CD14-positive monocyte (primary cell): ENCODE measurements around the gene DEGS2. TPM values are rescaled to one million over a fixed set of nuclear protein-coding genes. Genes with fewer than 3 reads are reported as not detected.

Experiments used
- DNase-seq, 3 donors: peaks; one replicate each; pipeline ENCODE4 v3.0.0-alpha.2; 2011 to 2022
- H2AFZ ChIP-seq: 2 replicates; pipeline ENCODE4 v1.6.0; 2012; ENCODE audit warnings: mild to moderate bottlenecking, low read depth, low read length, inconsistent platforms; ENCODE audit not compliant: insufficient read depth, poor library complexity, severe bottlenecking
- H3K27ac ChIP-seq, 2 donors: 1 replicate in 1 of 2; 2 replicates in 1 of 2; pipeline ENCODE4 v1.5.1; 2012 to 2013; ENCODE audit warnings: low read length in 2 of 2, control low read depth in 1 of 2, inconsistent platforms in 1 of 2, low read depth in 1 of 2, mild to moderate bottlenecking in 1 of 2
- H3K27me3 ChIP-seq, 2 donors: one replicate each; pipeline versions ENCODE4 v1.6.0 to v1.6.1; 2011 to 2013; ENCODE audit warnings: low read length in 2 of 2; ENCODE audit not compliant: control insufficient read depth in 2 of 2, insufficient read depth in 2 of 2
- H3K36me3 ChIP-seq, 2 donors: replicated peaks in 1 of 2; 1 replicate in 1 of 2; 2 replicates in 1 of 2; pipeline versions ENCODE4 v1.5.1 to v1.6.1; 2012 to 2013; ENCODE audit warnings: low read length in 2 of 2, control low read depth in 1 of 2, inconsistent platforms in 1 of 2, mild to moderate bottlenecking in 1 of 2; ENCODE audit not compliant: insufficient read depth in 2 of 2, control insufficient read depth in 1 of 2
- H3K4me1 ChIP-seq, 2 donors: 1 replicate in 1 of 2; 2 replicates in 1 of 2; pipeline versions ENCODE4 v1.5.1 to v1.6.1; 2012 to 2013; ENCODE audit warnings: low read length in 2 of 2, control low read depth in 1 of 2, inconsistent platforms in 1 of 2, mild to moderate bottlenecking in 1 of 2, moderate library complexity in 1 of 2; ENCODE audit not compliant: insufficient read depth in 2 of 2, control insufficient read depth in 1 of 2
- H3K4me2 ChIP-seq: replicated peaks from 2 replicates; pipeline ENCODE3; 2012; ENCODE audit warnings: low read length, moderate library complexity, mild to moderate bottlenecking; ENCODE audit not compliant: poor library complexity, severe bottlenecking; ENCODE audit errors: extremely low read depth
- H3K4me3 ChIP-seq, 3 experiments: fragments of 200-600 bp in 1 of 3; sonication (generic) in 1 of 3; replicated peaks in 1 of 3; 1 replicate in 2 of 3; 2 replicates in 1 of 3; pipeline ENCODE4 v1.5.1; 2011 to 2013; ENCODE audit warnings: low read length in 3 of 3, mild to moderate bottlenecking in 3 of 3, control low read depth in 2 of 3, low read depth in 2 of 3, inconsistent platforms in 1 of 3, moderate library complexity in 1 of 3
- H3K79me2 ChIP-seq: 2 replicates; pipeline ENCODE4 v1.6.0; 2012; ENCODE audit warnings: mild to moderate bottlenecking, control low read depth, inconsistent platforms, low read length, moderate library complexity; ENCODE audit not compliant: insufficient read depth
- H3K9ac ChIP-seq: 2 replicates; pipeline ENCODE4 v1.6.0; 2017; ENCODE audit warnings: low read length, mild to moderate bottlenecking; ENCODE audit not compliant: insufficient read depth, poor library complexity, severe bottlenecking
- H3K9me3 ChIP-seq, 2 donors: replicated peaks in 1 of 2; 1 replicate in 1 of 2; 2 replicates in 1 of 2; pipeline versions ENCODE4 v1.5.1 to v1.6.1; 2012 to 2013; ENCODE audit warnings: low read length in 2 of 2, control low read depth in 1 of 2; ENCODE audit not compliant: control insufficient read depth in 1 of 2, insufficient read depth in 1 of 2
- H4K20me1 ChIP-seq: 2 replicates; pipeline ENCODE4 v1.6.0; 2012; ENCODE audit warnings: mild to moderate bottlenecking, low read length, control low read depth, moderate library complexity; ENCODE audit not compliant: insufficient read depth
- H3K27ac Mint-ChIP-seq, 7 donors: one replicate each; pipeline ENCODE4 v1.8.0; 2020; ENCODE audit warnings: mild to moderate bottlenecking in 7 of 7, mixed read lengths in 7 of 7, moderate library complexity in 6 of 7, inconsistent platforms in 2 of 7
- H3K27me3 Mint-ChIP-seq, 3 donors: one replicate each; pipeline ENCODE4 v1.8.0; 2021 to 2022; ENCODE audit warnings: low read depth in 3 of 3, mild to moderate bottlenecking in 3 of 3, mixed read lengths in 3 of 3, moderate library complexity in 3 of 3, inconsistent platforms in 1 of 3
- H3K36me3 Mint-ChIP-seq, 2 donors: one replicate each; pipeline ENCODE4 v1.8.0; 2020; ENCODE audit warnings: mixed read lengths in 2 of 2, inconsistent platforms in 1 of 2, mild to moderate bottlenecking in 1 of 2
- H3K4me1 Mint-ChIP-seq: one replicate; pipeline ENCODE4 v1.8.0; 2020; ENCODE audit warnings: mild to moderate bottlenecking, mixed read lengths
- H3K4me3 Mint-ChIP-seq, 2 donors: one replicate each; pipeline ENCODE4 v1.8.0; 2020; ENCODE audit warnings: mild to moderate bottlenecking in 2 of 2, mixed read lengths in 2 of 2, moderate library complexity in 1 of 2
- H3K9me3 Mint-ChIP-seq, 7 donors: one replicate each; pipeline ENCODE4 v1.8.0; 2020 to 2022; ENCODE audit warnings: mixed read lengths in 7 of 7, mild to moderate bottlenecking in 6 of 7, moderate library complexity in 6 of 7, inconsistent platforms in 2 of 7
- WGBS: methylation state at CpG from one replicate; pipeline ENCODE4 v1.1.5; 2013; ENCODE audit warnings: missing lambda C conversion rate; ENCODE audit not compliant: insufficient coverage; 5-methylcytosine and 5-hydroxymethylcytosine counted together
- intact Hi-C, 2 donors: fragments of 100-400 bp; cut with micrococcal nuclease; formaldehyde crosslinking; loops; one replicate each; pipeline versions ENCODE4 v1.15.0 to v1.15.1; 2023
- polyA plus RNA-seq, 3 donors: library from polyadenylated mRNA; depleted of rRNA in 1 of 3; unstranded in 2 of 3; stranded (reverse) in 1 of 3; fragments of 300-500 nt in 2 of 3; fragments of >200 nt in 1 of 3; fragmentation: Illumina TruSeq in 2 of 3; gene quantifications; 1 replicate in 2 of 3; 2 replicates in 1 of 3; pipeline ENCODE4 v1.2.3, GENCODE V29; 2012 to 2021
- TF ChIP-seq, protein P1 (sequence below): fragments of 200-600 bp; IDR thresholded peaks from one replicate; pipeline ENCODE4 v1.8.0; 2022; ENCODE audit warnings: antibody characterized with exemption, mild to moderate bottlenecking

The DEGS2 gene
- polyA plus RNA-seq, 3 donors = 0.07 to 0.36 TPM; not detected in 1

DNA sequence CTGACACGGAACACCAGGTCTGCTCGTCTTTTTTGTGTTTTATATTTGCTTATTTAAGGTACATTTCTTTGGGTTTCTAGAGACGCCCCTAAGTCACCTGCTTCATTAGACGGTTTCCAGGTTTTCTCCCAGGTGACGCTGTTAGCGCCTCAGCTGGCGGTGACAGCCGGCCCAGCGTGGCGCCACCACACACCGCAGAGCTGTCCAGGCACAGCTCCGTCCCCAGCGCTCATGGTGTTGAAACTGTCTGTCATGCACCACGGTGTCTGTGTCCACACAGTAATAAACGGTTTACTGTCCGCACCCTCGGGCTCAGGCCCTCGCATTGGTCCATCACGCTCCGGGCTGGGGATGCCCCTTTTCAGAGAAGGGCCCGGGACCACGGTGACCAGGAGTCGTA is 15.5 kb downstream of the DEGS2 start:
- no peaks in the 10 kb centered on the region for H4K20me1 ChIP-seq
- TF ChIP-seq, protein P1, sequence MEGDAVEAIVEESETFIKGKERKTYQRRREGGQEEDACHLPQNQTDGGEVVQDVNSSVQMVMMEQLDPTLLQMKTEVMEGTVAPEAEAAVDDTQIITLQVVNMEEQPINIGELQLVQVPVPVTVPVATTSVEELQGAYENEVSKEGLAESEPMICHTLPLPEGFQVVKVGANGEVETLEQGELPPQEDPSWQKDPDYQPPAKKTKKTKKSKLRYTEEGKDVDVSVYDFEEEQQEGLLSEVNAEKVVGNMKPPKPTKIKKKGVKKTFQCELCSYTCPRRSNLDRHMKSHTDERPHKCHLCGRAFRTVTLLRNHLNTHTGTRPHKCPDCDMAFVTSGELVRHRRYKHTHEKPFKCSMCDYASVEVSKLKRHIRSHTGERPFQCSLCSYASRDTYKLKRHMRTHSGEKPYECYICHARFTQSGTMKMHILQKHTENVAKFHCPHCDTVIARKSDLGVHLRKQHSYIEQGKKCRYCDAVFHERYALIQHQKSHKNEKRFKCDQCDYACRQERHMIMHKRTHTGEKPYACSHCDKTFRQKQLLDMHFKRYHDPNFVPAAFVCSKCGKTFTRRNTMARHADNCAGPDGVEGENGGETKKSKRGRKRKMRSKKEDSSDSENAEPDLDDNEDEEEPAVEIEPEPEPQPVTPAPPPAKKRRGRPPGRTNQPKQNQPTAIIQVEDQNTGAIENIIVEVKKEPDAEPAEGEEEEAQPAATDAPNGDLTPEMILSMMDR = no peak
- no peak overlapping the region for H3K4me3 ChIP-seq
- no peak overlapping the region for H2AFZ ChIP-seq
- peaks cover 12 to 14% of the 10 kb centered on the region in 2 donors for H3K4me1 ChIP-seq
- 96% methylated on average over 18 of the region's 23 CpGs for WGBS
- H3K27ac Mint-ChIP-seq = no peak overlapping the region
- H3K9ac ChIP-seq = no peak overlapping the region
- H3K36me3 Mint-ChIP-seq = peaks cover 20 to 25% of the 10 kb centered on the region in 2 donors
- no peak overlapping the region for H3K4me2 ChIP-seq
- H3K4me3 Mint-ChIP-seq = no peak overlapping the region
- H3K27me3 Mint-ChIP-seq = peaks cover 0 to 2% (median 0%) of the 10 kb centered on the region in 3 donors
- H3K79me2 ChIP-seq = no peaks in the 10 kb centered on the region
- no peak for DNase-seq
- H3K27ac ChIP-seq = no peak overlapping the region
- H3K27me3 ChIP-seq = no peaks in the 10 kb centered on the region
- peaks cover 22 to 24% of the 10 kb centered on the region in 2 donors for H3K36me3 ChIP-seq
- peaks cover 35% of the 10 kb centered on the region for H3K4me1 Mint-ChIP-seq
- intact Hi-C loops = no loop called here
- no peaks in the 10 kb centered on the region for H3K9me3 ChIP-seq
- H3K9me3 Mint-ChIP-seq = peaks cover 0 to under 1% (median 0%) of the 10 kb centered on the region in 7 donors

DNA sequence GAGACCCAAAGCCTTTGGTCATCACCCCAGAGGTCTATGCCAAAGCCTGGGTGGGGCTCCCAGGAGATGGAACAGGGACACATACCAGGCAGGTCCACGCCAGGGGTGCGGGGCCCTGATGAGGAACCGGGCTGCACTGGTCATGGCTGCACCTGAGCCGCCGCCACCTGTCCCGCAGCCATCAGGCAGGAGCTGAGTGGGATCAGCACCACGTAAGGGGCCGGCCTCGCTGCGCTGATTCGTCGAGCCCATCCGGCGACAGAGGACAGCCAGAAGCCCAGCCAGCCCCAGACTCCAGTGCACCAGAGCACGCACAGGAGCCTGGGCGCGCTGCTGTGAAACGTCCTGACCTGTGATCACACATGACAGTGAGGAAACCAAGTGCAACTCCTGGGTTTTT is 15.9 kb downstream of the DEGS2 start:
- H3K79me2 ChIP-seq = no peaks in the 10 kb centered on the region
- H3K4me3 Mint-ChIP-seq = no peak overlapping the region
- intact Hi-C loops = no loop called here
- TF ChIP-seq, protein P1 = no peak
- H3K9me3 Mint-ChIP-seq = no peaks in the 10 kb centered on the region
- no peak overlapping the region for H3K9ac ChIP-seq
- H3K27ac ChIP-seq = no peak overlapping the region
- H3K27me3 Mint-ChIP-seq = peaks cover 0 to 2% (median 0%) of the 10 kb centered on the region in 3 donors
- H3K36me3 ChIP-seq = peaks cover 23 to 28% of the 10 kb centered on the region in 2 donors
- H3K36me3 Mint-ChIP-seq = peaks cover 24 to 29% of the 10 kb centered on the region in 2 donors
- no peak overlapping the region for H3K27ac Mint-ChIP-seq
- H4K20me1 ChIP-seq = no peaks in the 10 kb centered on the region
- no peaks in the 10 kb centered on the region for H3K9me3 ChIP-seq
- H2AFZ ChIP-seq = no peak overlapping the region
- H3K4me1 Mint-ChIP-seq = peaks cover 35% of the 10 kb centered on the region
- peaks cover 12 to 14% of the 10 kb centered on the region in 2 donors for H3K4me1 ChIP-seq
- no peaks in the 10 kb centered on the region for H3K27me3 ChIP-seq
- H3K4me3 ChIP-seq = no peak overlapping the region
- WGBS = 97% methylated on average over 18 of the region's 18 CpGs
- DNase-seq = no peak
- no peak overlapping the region for H3K4me2 ChIP-seq
